Measurements from ENCODE around the gene HDDC3. TPM values are rescaled to one million over a fixed set of nuclear protein-coding genes. Genes with fewer than 3 reads are reported as not detected.

HDDC3 gene
- total and polyA plus RNA-seq, 9 of the 15 experiments (the other 6 are each of a cell fraction or from before 2014, with no cell fraction given) = 14.9 to 55.8 (median 36.9) TPM

DNA sequence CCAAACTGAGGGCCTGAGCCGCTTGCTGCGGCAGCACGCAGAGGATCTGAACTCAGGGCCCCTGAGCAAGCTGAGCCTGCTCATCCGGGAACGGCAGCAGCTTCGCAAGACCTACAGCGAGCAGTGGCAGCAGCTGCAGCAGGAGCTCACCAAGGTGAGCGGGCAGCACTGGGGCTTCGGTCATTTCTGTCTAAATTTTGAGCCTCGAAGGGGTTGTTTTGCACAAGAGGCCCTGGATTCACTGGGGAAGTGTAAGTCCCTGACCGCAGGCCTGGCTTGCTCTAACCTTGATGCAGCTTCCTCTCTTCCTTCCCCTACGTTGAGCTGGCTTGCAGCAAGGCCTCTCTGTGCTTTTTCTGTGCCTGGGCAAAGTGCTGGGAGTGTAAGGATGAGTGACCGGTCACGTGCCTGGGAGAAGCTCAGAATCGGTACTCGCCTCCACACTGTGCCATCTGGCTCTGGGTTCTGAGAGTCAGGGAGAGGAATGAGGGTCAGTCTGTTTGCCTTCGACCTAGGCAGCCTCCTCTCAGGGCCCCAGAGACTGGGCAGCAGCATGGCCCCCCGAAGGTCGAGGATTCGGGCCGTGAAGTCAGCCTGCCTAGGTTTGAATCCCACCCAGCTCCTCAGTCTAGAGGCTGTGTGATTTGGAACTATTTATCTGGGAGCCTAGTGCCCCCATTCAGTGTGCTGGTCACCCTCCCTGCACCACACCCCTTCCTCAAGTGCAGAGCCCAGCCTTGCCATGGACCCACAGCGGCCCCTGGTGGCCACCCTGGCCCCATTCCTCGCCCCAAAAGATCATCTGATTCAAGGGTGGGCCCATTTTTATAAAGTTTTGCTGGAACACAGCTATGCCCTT is 46.7 kb downstream of the HDDC3 start:
- no peaks in the 10 kb centered on the region for H3K27me3 ChIP-seq (ENCODE audit: control insufficient read depth in 2 of 2, insufficient read depth in 2 of 2, low read length in 2 of 2)
- intact Hi-C loops (cut with micrococcal nuclease) (loop anchor here (1.0 to 10.0 kb wide), 5 partner anchors 68 to 561 kb away; no protein-coding TSS in a partner anchor), in situ Hi-C loops (cut with MboI) (loop anchor here (5.0 to 10.0 kb wide), 3 partner anchors 238 to 571 kb away; no protein-coding TSS in a partner anchor)
- H2AFZ ChIP-seq (ENCODE audit: low read depth, low read length) = peak overlapping the region; percentile 61
- peak overlapping the region in 1 of 2 experiments; percentile 46; a peak in 2 of 4 replicates for H3K9ac ChIP-seq (ENCODE audit: insufficient read depth in 1 of 2, low read depth in 2 of 2, low read length in 2 of 2)
- ChIA-PET CTCF (ENCODE audit: low intra/inter-chr PET ratio) (interaction anchor here (0.5 to 2.1 kb wide), 10 partner anchors 79 to 1263 kb away, joined by 3 to 11 read pairs (median 5); no protein-coding TSS in a partner anchor), POLR2A (interaction anchor here (0.5 to 2.6 kb wide), 11 partner anchors 10 to 645 kb away, joined by 3 to 11 read pairs (median 4); no protein-coding TSS in a partner anchor)
- H3K4me2 ChIP-seq (ENCODE audit: insufficient read depth, low read length) = no peak overlapping the region
- BruUV-seq (replicated peaks) = no TSS peak
- peaks cover 6% of the 10 kb centered on the region; the same call in 1 of the 2 replicates for H4K20me1 ChIP-seq (replicated peaks; ENCODE audit: control insufficient read depth, insufficient read depth, low read length)
- FAIRE-seq (peak; percentile 96), ATAC-seq (peak; percentile 79), DNase-seq (ENCODE audit: extremely low read depth in 1 of 4, low spot score in 3 of 4) (peak; percentile 76 to 84 (median 78))
- H3K4me3 ChIP-seq = no peak overlapping the region
- H3K9me3 ChIP-seq (replicated peaks; ENCODE audit: control insufficient read depth, insufficient read depth, low read depth, low read length) = no peaks in the 10 kb centered on the region
- H3K27ac ChIP-seq (ENCODE audit: extremely low read depth, low read depth, low read length) = peak overlapping the region; percentile 42; the same call in 1 of the 3 replicates
- peaks cover 3% of the 10 kb centered on the region for H3K9me1 ChIP-seq (ENCODE audit: control insufficient read depth, insufficient read depth, low read length)
- peaks cover 10 to 71% of the 10 kb centered on the region in 2 experiments; a peak in 4 of 5 replicates for H3K4me1 ChIP-seq (replicated peaks in 1 of 2; ENCODE audit: control insufficient read depth in 2 of 2, insufficient read depth in 2 of 2, low read length in 2 of 2)
- peaks cover 29% of the 10 kb centered on the region; the same call in 2 of the 3 replicates for H3K36me3 ChIP-seq (ENCODE audit: control insufficient read depth, insufficient read depth, low read length)
- 66% methylated on average over 17 of the region's 23 CpGs for WGBS (ENCODE audit: insufficient coverage, low coverage, missing lambda C conversion rate)
- no peaks in the 10 kb centered on the region for H3K79me2 ChIP-seq (ENCODE audit: control insufficient read depth, insufficient read depth, low read length)
- TF ChIP-seq MEF2A (IDR thresholded peaks at IDR 0.05; ENCODE audit: control insufficient read depth, low read depth, low read length) = no peak
- TF ChIP-seq PRPF4 (IDR thresholded peaks at IDR 0.05; ENCODE audit: insufficient read depth, low read depth, low read length, poor library complexity, severe bottlenecking) = no peak
- no peak for TF ChIP-seq HMG20A (CRISPR knock-in tag; conservative IDR thresholded peaks at IDR 0.05)
- no peak for TF ChIP-seq KAT2B (IDR thresholded peaks at IDR 0.05; ENCODE audit: low read depth, low read length)
- no peak for TF ChIP-seq TEAD1 (CRISPR knock-in tag; IDR thresholded peaks at IDR 0.05)
- TF ChIP-seq NCOA4 (IDR thresholded peaks at IDR 0.05; ENCODE audit: partially characterized antibody) = no peak
- no peak for TF ChIP-seq DIDO1 (tag; IDR thresholded peaks at IDR 0.05; ENCODE audit: low read depth)
- no peak for TF ChIP-seq ZNF140 (CRISPR knock-in tag; IDR thresholded peaks at IDR 0.05)
- no peak for TF ChIP-seq RBM39 (optimal IDR thresholded peaks at IDR 0.05; ENCODE audit: low read depth, low read length)
- no peak for TF ChIP-seq ZNF121 (CRISPR knock-in tag; conservative IDR thresholded peaks at IDR 0.05)
- 0 out of 2 replicates have a peak, but pooled peaks have one; percentile 25 for TF ChIP-seq ZNF311 (CRISPR knock-in tag; IDR thresholded peaks at IDR 0.05)
- TF ChIP-seq, protein P1, sequence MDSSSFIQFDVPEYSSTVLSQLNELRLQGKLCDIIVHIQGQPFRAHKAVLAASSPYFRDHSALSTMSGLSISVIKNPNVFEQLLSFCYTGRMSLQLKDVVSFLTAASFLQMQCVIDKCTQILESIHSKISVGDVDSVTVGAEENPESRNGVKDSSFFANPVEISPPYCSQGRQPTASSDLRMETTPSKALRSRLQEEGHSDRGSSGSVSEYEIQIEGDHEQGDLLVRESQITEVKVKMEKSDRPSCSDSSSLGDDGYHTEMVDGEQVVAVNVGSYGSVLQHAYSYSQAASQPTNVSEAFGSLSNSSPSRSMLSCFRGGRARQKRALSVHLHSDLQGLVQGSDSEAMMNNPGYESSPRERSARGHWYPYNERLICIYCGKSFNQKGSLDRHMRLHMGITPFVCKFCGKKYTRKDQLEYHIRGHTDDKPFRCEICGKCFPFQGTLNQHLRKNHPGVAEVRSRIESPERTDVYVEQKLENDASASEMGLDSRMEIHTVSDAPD (CRISPR knock-in tag; IDR thresholded peaks at IDR 0.05) = no peak
- TF ChIP-seq STAG1 (CRISPR knock-in tag; IDR thresholded peaks at IDR 0.05; ENCODE audit: borderline replicate concordance) = peak; percentile 96; the same call in 1 of the 2 replicates
- no peak for TF ChIP-seq RBM14 (IDR thresholded peaks at IDR 0.05; ENCODE audit: borderline replicate concordance, insufficient read depth, low read depth, low read length)
- TF ChIP-seq KDM4B (IDR thresholded peaks at IDR 0.05; ENCODE audit: borderline replicate concordance in 2 of 2, low read depth in 1 of 2) = no peak
- no peak for TF ChIP-seq ZNF224 (CRISPR knock-in tag; IDR thresholded peaks at IDR 0.05)
- TF ChIP-seq HNRNPLL (IDR thresholded peaks at IDR 0.05; ENCODE audit: low read depth, low read length, poor library complexity, severe bottlenecking) = peak; percentile 11
- TF ChIP-seq, protein P2, sequence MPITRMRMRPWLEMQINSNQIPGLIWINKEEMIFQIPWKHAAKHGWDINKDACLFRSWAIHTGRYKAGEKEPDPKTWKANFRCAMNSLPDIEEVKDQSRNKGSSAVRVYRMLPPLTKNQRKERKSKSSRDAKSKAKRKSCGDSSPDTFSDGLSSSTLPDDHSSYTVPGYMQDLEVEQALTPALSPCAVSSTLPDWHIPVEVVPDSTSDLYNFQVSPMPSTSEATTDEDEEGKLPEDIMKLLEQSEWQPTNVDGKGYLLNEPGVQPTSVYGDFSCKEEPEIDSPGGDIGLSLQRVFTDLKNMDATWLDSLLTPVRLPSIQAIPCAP (CRISPR knock-in tag; IDR thresholded peaks at IDR 0.05; ENCODE audit: borderline replicate concordance) = no peak
